Stomach (tissue), 19 donors: ENCODE results near the gene ENSA. TPM values are rescaled to one million over a fixed set of nuclear protein-coding genes. Genes with fewer than 3 reads are reported as not detected.
A peak's percentile ranks its signal among the peaks of the same experiment; 100 is the strongest.

Experiments used
- DNase-seq, 2 donors: peaks; one replicate each; pipeline versions ENCODE4 v3.0.0 to v3.0.0-alpha.2; 2013 to 2019
- H3K27ac ChIP-seq, 5 donors: fragments of 200-600 bp in 4 of 5; sonication (generic) in 4 of 5; one replicate each; pipeline ENCODE4 v1.5.1; 2013 to 2019; ENCODE audit warnings: mild to moderate bottlenecking in 1 of 5, moderate library complexity in 1 of 5
- H3K27me3 ChIP-seq, 3 donors: fragments of 200-600 bp; sonication (generic); one replicate each; pipeline ENCODE4 v1.5.1; 2017 to 2019; ENCODE audit warnings: mixed run types in 1 of 3
- H3K36me3 ChIP-seq, 4 donors: fragments of 200-600 bp; sonication (generic); 1 replicate in 3 of 4; 2 replicates in 1 of 4; pipeline ENCODE4 v1.5.1; 2016 to 2019
- H3K4me1 ChIP-seq, 4 donors: fragments of 200-600 bp; sonication (generic); one replicate each; pipeline ENCODE4 v1.5.1; 2016 to 2019
- H3K4me3 ChIP-seq, 4 donors: fragments of 200-600 bp; sonication (generic) in 3 of 4; one replicate each; pipeline ENCODE4 v1.5.1; 2016 to 2019; ENCODE audit warnings: mild to moderate bottlenecking in 1 of 4
- H3K9me3 ChIP-seq, 4 donors: fragments of 200-600 bp; sonication (generic); one replicate each; pipeline ENCODE4 v1.5.1; 2016 to 2019
- CTCF ChIP-seq, 7 experiments: fragments of 450-650 bp in 4 of 7; fragments of 200-600 bp in 3 of 7; sonication (generic) in 3 of 7; IDR thresholded peaks; one replicate each; pipeline ENCODE4 v1.5.1; 2016 to 2019; ENCODE audit warnings: antibody characterized with exemption in 7 of 7, control low read depth in 2 of 7, mild to moderate bottlenecking in 1 of 7
- EP300 ChIP-seq: sonication (generic); formaldehyde crosslinking; IDR thresholded peaks from one replicate; pipeline ENCODE4 v1.6.1; 2017; ENCODE audit warnings: antibody characterized with exemption
- POLR2A ChIP-seq, 4 donors: fragments of 450-650 bp; IDR thresholded peaks; one replicate each; pipeline ENCODE4 v1.6.1; 2016; ENCODE audit warnings: antibody characterized with exemption in 4 of 4, control low read depth in 2 of 4, mild to moderate bottlenecking in 1 of 4, moderate library complexity in 1 of 4
- POLR2AphosphoS5 ChIP-seq, 3 donors: sonication (generic); formaldehyde crosslinking; IDR thresholded peaks; one replicate each; pipeline ENCODE4 v1.6.1; 2016; ENCODE audit warnings: antibody characterized with exemption in 3 of 3
- WGBS, 5 donors: extraction: QIAGEN DNeasy Blood & Tissue Kit in 3 of 5; methylation state at CpG; one replicate each; pipeline versions ENCODE4 v1.1.5 to v1.1.7; 2013 to 2018; 5-methylcytosine and 5-hydroxymethylcytosine counted together
- intact Hi-C: fragments of 100-400 bp; cut with DNase I; formaldehyde crosslinking; loops from one replicate; pipeline ENCODE4 v1.15.1; 2023; ENCODE audit warnings: low total_unique reads
- long read RNA-seq, 10 donors: transcript quantifications; one replicate each; lab custom pipeline, GENCODE V29; 2026
- polyA plus RNA-seq, 3 donors: library from polyadenylated mRNA; stranded (reverse); fragments of 200-250 nt; gene quantifications; one replicate each; pipeline ENCODE4 v1.2.3, GENCODE V29; 2013
- total RNA-seq, 5 donors: library from RNA; depleted of rRNA; stranded (reverse); fragments of >200 nt; gene quantifications; one replicate each; pipeline versions ENCODE4 v1.1.0 to v1.2.3, GENCODE V29; 2014 to 2016
- donor health status: healthy with polysubstance abuse.
- donor health status: Bipolar disorder and iron deficiency.
- donor health status: healthy.

The ENSA gene
- total RNA-seq (100 to 1,000 TPM; 106 to 349 (median 133) TPM), polyA plus RNA-seq (100 to 1,000 TPM; 119 to 207 (median 150) TPM)
- long read RNA-seq, donor 1, transcript ENSA-208 (4 exons, 2,085 nt), result major isoform, 22 of 29 reads
- long read RNA-seq, donor 1, transcript ENSA-201 (3 exons, 2,818 nt), result minor isoform, 5 of 29 reads
- long read RNA-seq, donor 1, partial matches to known transcripts, result 0 of 29 reads
- long read RNA-seq, donor 1, other reads (novel, unspliced or antisense), result 0 of 29 reads
- long read RNA-seq, donor 2, transcript ENSA-208 (4 exons, 2,085 nt), result major isoform, 40 of 59 reads
- long read RNA-seq, donor 2, transcript ENSA-201 (3 exons, 2,818 nt), result minor isoform, 10 of 59 reads
- long read RNA-seq, donor 2, partial matches to known transcripts, result 0 of 59 reads
- long read RNA-seq, donor 2, other reads (novel, unspliced or antisense), result 0 of 59 reads
- long read RNA-seq, donor 3, transcript ENSA-201 (3 exons, 2,818 nt), result minor isoform, 10 of 43 reads
- long read RNA-seq, donor 3, transcript ENSA-208 (4 exons, 2,085 nt), result major isoform, 26 of 43 reads
- long read RNA-seq, donor 3, partial matches to known transcripts, result 0 of 43 reads
- long read RNA-seq, donor 3, other reads (novel, unspliced or antisense), result 0 of 43 reads
- long read RNA-seq, donor 4, transcript ENSA-208 (4 exons, 2,085 nt), result major isoform, 5 of 6 reads
- long read RNA-seq, donor 4, partial matches to known transcripts, result 0 of 6 reads
- long read RNA-seq, donor 4, other reads (novel, unspliced or antisense), result 0 of 6 reads
- long read RNA-seq, donor 5, transcript ENSA-208 (4 exons, 2,085 nt), result major isoform, 43 of 64 reads
- long read RNA-seq, donor 5, transcript ENSA-201 (3 exons, 2,818 nt), result minor isoform, 16 of 64 reads
- long read RNA-seq, donor 5, partial matches to known transcripts, result 0 of 64 reads
- long read RNA-seq, donor 5, other reads (novel, unspliced or antisense), result 0 of 64 reads
- long read RNA-seq, donor 6, result 0 reads
- long read RNA-seq, donor 7, transcript ENSA-201 (3 exons, 2,818 nt), result minor isoform, 17 of 163 reads
- long read RNA-seq, donor 7, transcript ENSA-208 (4 exons, 2,085 nt), result major isoform, 39 of 163 reads
- long read RNA-seq, donor 7, partial matches to known transcripts, result 99 of 163 reads
- long read RNA-seq, donor 7, other reads (novel, unspliced or antisense), result 0 of 163 reads
- long read RNA-seq, donor 8, transcript ENSA-205 (4 exons, 792 nt), result minor isoform, 5 of 71 reads
- long read RNA-seq, donor 8, transcript ENSA-201 (3 exons, 2,818 nt), result minor isoform, 18 of 71 reads
- long read RNA-seq, donor 8, transcript ENSA-208 (4 exons, 2,085 nt), result major isoform, 44 of 71 reads
- long read RNA-seq, donor 8, partial matches to known transcripts, result 0 of 71 reads
- long read RNA-seq, donor 8, other reads (novel, unspliced or antisense), result 0 of 71 reads
- long read RNA-seq, donor 9, transcript ENSA-201 (3 exons, 2,818 nt), result minor isoform, 12 of 33 reads
- long read RNA-seq, donor 9, transcript ENSA-208 (4 exons, 2,085 nt), result major isoform, 17 of 33 reads
- long read RNA-seq, donor 9, partial matches to known transcripts, result 0 of 33 reads
- long read RNA-seq, donor 9, other reads (novel, unspliced or antisense), result 0 of 33 reads
- long read RNA-seq, donor 10, transcript ENSA-208 (4 exons, 2,085 nt), result major isoform, 17 of 23 reads
- long read RNA-seq, donor 10, partial matches to known transcripts, result 0 of 23 reads
- long read RNA-seq, donor 10, other reads (novel, unspliced or antisense), result 0 of 23 reads

- DNase-seq, result peak; percentile 97 to 100
- peak within 1 kb of the TSS; percentile 64 to 76 (median 71) for H3K4me3 ChIP-seq
- intact Hi-C loops, result loop anchor here (10.0 kb wide), 1 partner anchor 75 kb away; no protein-coding TSS in a partner anchor
- H3K9me3 ChIP-seq, result no peaks in the 10 kb centered on the region
- H3K27ac ChIP-seq, result peak within 1 kb of the TSS; percentile 96 to 99 (median 98)
- peaks cover 26 to 35% (median 33%) of the 10 kb centered on the region in 4 donors for H3K36me3 ChIP-seq
- TF ChIP-seq EP300, result no peak
- peak; percentile 73 to 92 (median 89) for TF ChIP-seq POLR2AphosphoS5 (IDR thresholded peaks at IDR 0.05)
- TF ChIP-seq CTCF (IDR thresholded peaks at IDR 0.05), result no peak
- TF ChIP-seq POLR2A (IDR thresholded peaks at IDR 0.05), result peak in 2 of 4 donors; percentile 83 to 92
- peaks cover 11 to 55% (median 36%) of the 10 kb centered on the region in 4 donors for H3K4me1 ChIP-seq
- no peaks in the 10 kb centered on the region for H3K27me3 ChIP-seq
- 0 to 1% (median 1%) methylated on average over 47 to 49 of the region's 49 CpGs for WGBS, 5 donors
Observed at GRCh38 chr1:150629115-150629928, at the start of gene ENSA. Gene ENSA, minus strand, starts transcription at chr1:150629612. Its CDS starts 142 bp downstream, at chr1:150629470.

GRCh38 chr1:150678988-150679387, 49.6 kb upstream of the ENSA start:
- no peaks in the 10 kb centered on the region for H3K9me3 ChIP-seq
- H3K4me3 ChIP-seq, result no peak overlapping the region
- intact Hi-C loops, result no loop called here
- no peak for DNase-seq
- H3K36me3 ChIP-seq, result peaks cover 15 to 50% (median 46%) of the 10 kb centered on the region in 4 donors
- 89 to 100% (median 97%) methylated on average over 1 of the region's 1 CpG for WGBS, 5 donors
- no peaks in the 10 kb centered on the region for H3K27me3 ChIP-seq
- no peaks in the 10 kb centered on the region for H3K4me1 ChIP-seq
- no peak overlapping the region for H3K27ac ChIP-seq
- TF ChIP-seq CTCF (IDR thresholded peaks at IDR 0.05), result no peak
- no peak for TF ChIP-seq POLR2AphosphoS5 (IDR thresholded peaks at IDR 0.05)
- no peak for TF ChIP-seq POLR2A (IDR thresholded peaks at IDR 0.05)

GRCh38 chr1:150674881-150675280, 45.5 kb upstream of the ENSA start:
- WGBS, 5 donors, result 93 to 97% (median 97%) methylated on average over 4 of the region's 4 CpGs
- intact Hi-C loops, result no loop called here

More at GRCh38 chr1:150674881-150675280, 45.5 kb upstream of the ENSA start:
- no peak for DNase-seq
- TF ChIP-seq CTCF (IDR thresholded peaks at IDR 0.05) (no peak), POLR2AphosphoS5 (IDR thresholded peaks at IDR 0.05) (no peak), POLR2A (IDR thresholded peaks at IDR 0.05) (no peak), EP300 (no peak)
- Histone ChIP-seq H3K36me3 (peaks cover 4 to 37% (median 28%) of the 10 kb centered on the region in 4 donors), H3K4me3 (no peak overlapping the region), H3K4me1 (peaks cover 0 to 10% (median under 1%) of the 10 kb centered on the region in 4 donors), H3K27me3 (no peaks in the 10 kb centered on the region), H3K27ac (no peak overlapping the region), H3K9me3 (no peaks in the 10 kb centered on the region)
